ENCODE results near the gene MS4A18.

DNA sequence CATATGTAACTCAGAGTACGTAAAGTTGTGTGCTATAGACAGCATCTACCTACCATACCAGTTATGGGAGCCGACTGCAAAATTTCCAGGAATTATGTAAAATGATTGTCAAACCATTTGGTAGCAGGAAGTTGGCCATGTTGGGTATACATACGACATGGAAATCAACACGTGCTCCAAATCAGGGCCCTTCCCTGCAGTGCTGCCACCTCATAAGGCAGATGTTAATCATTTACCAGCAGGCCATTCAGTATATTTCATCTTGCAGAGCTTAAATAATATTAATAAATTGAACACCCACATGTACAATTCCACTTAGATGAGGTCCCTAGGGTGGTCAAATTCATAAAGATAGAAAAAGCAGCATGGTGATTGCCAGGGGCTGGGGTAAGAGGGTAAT is 9.8 kb downstream of the MS4A18 start:
- no peak for TF ChIP-seq YY1 (IDR thresholded peaks at IDR 0.05; ENCODE audit: insufficient read depth, insufficient read length)
- TF ChIP-seq ZNF274 (IDR thresholded peaks at IDR 0.05; ENCODE audit: low read depth, low read length) = no peak
- no peak for TF ChIP-seq SUZ12 (IDR thresholded peaks at IDR 0.05; ENCODE audit: extremely low read depth, insufficient read depth, insufficient read length)

All from NT2/D1 (cell line).